ENCODE data around the gene AKAP6. TPM values are rescaled to one million over a fixed set of nuclear protein-coding genes. Genes with fewer than 3 reads are reported as not detected.
A peak's percentile ranks its signal among the peaks of the same experiment; 100 is the strongest.

AKAP6 gene
- total RNA-seq, 2 donors from 2014 or later, result 112 to 117 TPM

GRCh38 chr14:32611752-32612151 is 282.7 kb downstream of the AKAP6 start:
- H3K4me3 ChIP-seq, result no peak overlapping the region
- no peaks in the 10 kb centered on the region for H3K36me3 ChIP-seq
- H3K4me1 ChIP-seq, result peaks cover 0 to 19% of the 10 kb centered on the region in 2 donors
- no peaks in the 10 kb centered on the region for H3K9me3 ChIP-seq
- H3K27me3 ChIP-seq, result no peaks in the 10 kb centered on the region
- TF ChIP-seq CTCF (IDR thresholded peaks at IDR 0.05), result no peak
- no peak for DNase-seq (ENCODE audit: low spot score)
- no peak overlapping the region for H3K27ac ChIP-seq

- no peak for DNase-seq (ENCODE audit: low spot score)
- H3K4me1 ChIP-seq, result no peaks in the 10 kb centered on the region
- no peaks in the 10 kb centered on the region for H3K9me3 ChIP-seq
- H3K36me3 ChIP-seq, result no peaks in the 10 kb centered on the region
- H3K4me3 ChIP-seq, result no peak overlapping the region
- no peak overlapping the region for H3K27ac ChIP-seq
- no peaks in the 10 kb centered on the region for H3K27me3 ChIP-seq
- no peak for TF ChIP-seq CTCF (IDR thresholded peaks at IDR 0.05)
Observed at GRCh38 chr14:32618991-32619390, 289.9 kb downstream of the AKAP6 start.

- H3K27ac ChIP-seq, result no peak overlapping the region
Observed at GRCh38 chr14:32620303-32620702, 291.2 kb downstream of the AKAP6 start.

GRCh38 chr14:32620724-32621123 is 291.6 kb downstream of the AKAP6 start:
- H3K27me3 ChIP-seq, result no peaks in the 10 kb centered on the region
- no peaks in the 10 kb centered on the region for H3K9me3 ChIP-seq
- no peaks in the 10 kb centered on the region for H3K4me1 ChIP-seq
- no peak overlapping the region for H3K27ac ChIP-seq
- H3K36me3 ChIP-seq, result no peaks in the 10 kb centered on the region
- no peak for DNase-seq (ENCODE audit: low spot score)
- no peak overlapping the region for H3K4me3 ChIP-seq
- no peak for TF ChIP-seq CTCF (IDR thresholded peaks at IDR 0.05)

More at GRCh38 chr14:32620303-32620702, 291.2 kb downstream of the AKAP6 start:
- H3K9me3 ChIP-seq, result no peaks in the 10 kb centered on the region
- no peak overlapping the region for H3K4me3 ChIP-seq
- H3K4me1 ChIP-seq, result no peaks in the 10 kb centered on the region
- no peaks in the 10 kb centered on the region for H3K36me3 ChIP-seq
- DNase-seq (ENCODE audit: low spot score), result no peak
- no peak for TF ChIP-seq CTCF (IDR thresholded peaks at IDR 0.05)
- no peaks in the 10 kb centered on the region for H3K27me3 ChIP-seq

GRCh38 chr14:32621585-32621984 is 292.5 kb downstream of the AKAP6 start:
- Histone ChIP-seq H3K36me3 (no peaks in the 10 kb centered on the region), H3K9me3 (no peaks in the 10 kb centered on the region), H3K27ac (peak overlapping the region in 1 of 2 donors; percentile 21), H3K27me3 (no peaks in the 10 kb centered on the region), H3K4me1 (no peaks in the 10 kb centered on the region), H3K4me3 (no peak overlapping the region)
- TF ChIP-seq CTCF (IDR thresholded peaks at IDR 0.05), result no peak
- no peak for DNase-seq (ENCODE audit: low spot score)

GRCh38 chr14:32622742-32623141 is 293.6 kb downstream of the AKAP6 start:
- TF ChIP-seq CTCF (IDR thresholded peaks at IDR 0.05), result no peak
- Histone ChIP-seq H3K27ac (no peak overlapping the region), H3K4me1 (no peaks in the 10 kb centered on the region), H3K9me3 (no peaks in the 10 kb centered on the region), H3K27me3 (no peaks in the 10 kb centered on the region), H3K36me3 (no peaks in the 10 kb centered on the region), H3K4me3 (no peak overlapping the region)
- no peak for DNase-seq (ENCODE audit: low spot score)

Measured in right atrium auricular region (tissue), 2 donors.